Adrenal gland (tissue), 12 donors: ENCODE data around the gene STOM. TPM values are rescaled to one million over a fixed set of nuclear protein-coding genes. Genes with fewer than 3 reads are reported as not detected.
A peak's percentile ranks its signal among the peaks of the same experiment; 100 is the strongest.

Source experiments
- DNase-seq, 7 donors: peaks; one replicate each; pipeline ENCODE4 v3.0.0-alpha.2; 2019 to 2020
- H3K27ac ChIP-seq, 5 donors: fragments of 200-600 bp; sonication (generic) in 4 of 5; 1 replicate in 3 of 5; 2 replicates in 2 of 5; pipeline versions ENCODE4 v1.5.1 to v1.8.0; 2016 to 2020; ENCODE audit warnings: mild to moderate bottlenecking in 1 of 5
- H3K27me3 ChIP-seq: fragments of 200-600 bp; 2 replicates; pipeline ENCODE4 v1.8.0; 2021
- H3K36me3 ChIP-seq, 2 donors: fragments of 200-600 bp; replicated peaks in 1 of 2; 1 replicate in 1 of 2; 2 replicates in 1 of 2; pipeline versions ENCODE4 v1.5.1 to v1.8.0; 2018 to 2022
- H3K4me1 ChIP-seq, 2 donors: fragments of 200-600 bp; replicated peaks in 1 of 2; 1 replicate in 1 of 2; 2 replicates in 1 of 2; pipeline versions ENCODE4 v1.5.1 to v1.8.0; 2018 to 2021
- H3K4me3 ChIP-seq, 4 donors: fragments of 200-600 bp; sonication (generic) in 3 of 4; one replicate each; pipeline ENCODE4 v1.5.1; 2016 to 2018
- H3K9me3 ChIP-seq, 3 donors: fragments of 200-600 bp; sonication (generic) in 1 of 3; replicated peaks in 1 of 3; 1 replicate in 2 of 3; 2 replicates in 1 of 3; pipeline versions ENCODE4 v1.5.1 to v1.8.0; 2016 to 2021
- CTCF ChIP-seq, 6 experiments: fragments of 450-650 bp in 4 of 6; fragments of 200-600 bp in 2 of 6; sonication (generic) in 1 of 6; IDR thresholded peaks; 1 replicate in 5 of 6; 2 replicates in 1 of 6; pipeline versions ENCODE4 v1.5.1 to v1.8.0; 2016 to 2021; ENCODE audit warnings: antibody characterized with exemption in 6 of 6, mild to moderate bottlenecking in 2 of 6, moderate library complexity in 1 of 6
- POLR2A ChIP-seq, 2 donors: fragments of 450-650 bp; IDR thresholded peaks; one replicate each; pipeline ENCODE4 v1.6.1; 2017; ENCODE audit warnings: antibody characterized with exemption in 2 of 2, mild to moderate bottlenecking in 2 of 2, moderate library complexity in 1 of 2
- WGBS, 4 donors: extraction: QIAGEN DNeasy Blood & Tissue Kit in 2 of 4; methylation state at CpG; one replicate each; pipeline versions ENCODE4 v1.1.5 to v1.1.7; 2013 to 2017; 5-methylcytosine and 5-hydroxymethylcytosine counted together
- intact Hi-C, 2 donors: fragments of 100-400 bp; cut with DNase I; formaldehyde crosslinking; loops; one replicate each; pipeline versions ENCODE4 v1.14.1 to v1.15.0; 2022 to 2023
- polyA plus RNA-seq, 3 donors: library from polyadenylated mRNA; stranded (reverse); fragments of 200-250 nt in 2 of 3; fragments of 350-450 nt in 1 of 3; fragmentation: Illumina TruSeq in 1 of 3; extraction: RNeasy Lipid Tissue Mini Kit (QIAGEN cat#74804) in 1 of 3; gene quantifications; one replicate each; pipeline ENCODE4 v1.2.3, GENCODE V29; 2013 to 2014
- total RNA-seq, 9 donors: library from RNA; depleted of rRNA in 4 of 9; stranded (reverse); fragments of >200 nt in 4 of 9; fragments of 120-200 nt in 1 of 9; fragmentation: NEBNext Ultra II Directional in 1 of 9; extraction: Animal tissue kit (Norgen Biotek cat#: 25700) in 1 of 9; gene quantifications; one replicate each; pipeline versions ENCODE4 v1.1.0 to v1.2.4, GENCODE V29; 2013 to 2023
- donor health status: healthy with polysubstance abuse.
- donor health status: Bipolar disorder and iron deficiency.
- donor health status: DM: yes; HTN: yes; CAD: no.
- donor health status: DM: no; HTN: no; CAD: no.
- donor health status: DM: no; HTN: no; CAD: no.
- donor health status: DM: yes; HTN: yes; CAD: no.

The STOM gene
- total and polyA plus RNA-seq, 12 donors: 104 to 427 (median 211) TPM

GRCh38 chr9:121324316-121324715 is 45.7 kb downstream of the STOM start:
- Histone ChIP-seq H3K27me3 (no peaks in the 10 kb centered on the region), H3K4me1 (no peaks in the 10 kb centered on the region), H3K4me3 (no peak overlapping the region), H3K27ac (peak overlapping the region in 2 of 5 donors; percentile 65 to 89), H3K9me3 (no peaks in the 10 kb centered on the region), H3K36me3 (peaks cover 0 to 79% of the 10 kb centered on the region in 2 donors)
- intact Hi-C loops: loop anchor here in 1 of 2 donors (5.0 kb wide), 1 partner anchor 48 kb away; the partner anchor contains the start of gene STOM
- TF ChIP-seq POLR2A (IDR thresholded peaks at IDR 0.05) (no peak), CTCF (IDR thresholded peaks at IDR 0.05) (no peak)
- 84 to 92% (median 89%) methylated on average over 5 of the region's 5 CpGs for WGBS, 4 donors
- peak in 1 of 7 donors; percentile 11 for DNase-seq

- 88 to 94% (median 92%) methylated on average over 10 of the region's 10 CpGs for WGBS, 4 donors
- Histone ChIP-seq H3K9me3 (no peaks in the 10 kb centered on the region), H3K27ac (no peak overlapping the region), H3K4me3 (no peak overlapping the region), H3K27me3 (no peaks in the 10 kb centered on the region), H3K36me3 (peaks cover 0 to 79% of the 10 kb centered on the region in 2 donors), H3K4me1 (no peaks in the 10 kb centered on the region)
- DNase-seq: no peak
- TF ChIP-seq CTCF (IDR thresholded peaks at IDR 0.05): no peak
- no peak for TF ChIP-seq POLR2A (IDR thresholded peaks at IDR 0.05)
- intact Hi-C loops: loop anchor here in 1 of 2 donors (5.0 kb wide), 1 partner anchor 49 kb away; the partner anchor contains the start of gene STOM
Observed at GRCh38 chr9:121323449-121324151, 46.5 kb downstream of the STOM start.

GRCh38 chr9:121322737-121323448 is 47.2 kb downstream of the STOM start:
- Histone ChIP-seq H3K9me3 (no peaks in the 10 kb centered on the region), H3K27me3 (no peaks in the 10 kb centered on the region), H3K27ac (peak overlapping the region in 2 of 5 donors; percentile 27 to 55), H3K4me1 (peaks cover 0 to 3% of the 10 kb centered on the region in 2 donors), H3K4me3 (no peak overlapping the region), H3K36me3 (peaks cover 0 to 79% of the 10 kb centered on the region in 2 donors)
- 90 to 93% (median 92%) methylated on average over 8 to 10 of the region's 10 CpGs for WGBS, 4 donors
- intact Hi-C loops: loop anchor here in 1 of 2 donors (1.0 to 5.0 kb wide), 2 partner anchors 49 to 75 kb away; partner anchors contain the start of gene STOM
- no peak for DNase-seq
- TF ChIP-seq POLR2A (IDR thresholded peaks at IDR 0.05): no peak
- no peak for TF ChIP-seq CTCF (IDR thresholded peaks at IDR 0.05)

- Histone ChIP-seq H3K4me1 (peaks cover 0 to 7% of the 10 kb centered on the region in 2 donors), H3K9me3 (no peaks in the 10 kb centered on the region), H3K27ac (peak overlapping the region in 2 of 5 donors; percentile 27 to 55), H3K27me3 (no peaks in the 10 kb centered on the region), H3K36me3 (peaks cover 0 to 76% of the 10 kb centered on the region in 2 donors), H3K4me3 (no peak overlapping the region)
- intact Hi-C loops: loop anchor here in 1 of 2 donors (1.0 to 5.0 kb wide), 2 partner anchors 50 to 76 kb away; partner anchors contain the start of gene STOM
- no peak for DNase-seq
- WGBS, 4 donors: 53 to 68% (median 66%) methylated on average over 5 of the region's 5 CpGs
- TF ChIP-seq POLR2A (IDR thresholded peaks at IDR 0.05) (no peak), CTCF (IDR thresholded peaks at IDR 0.05) (no peak)
Observed at GRCh38 chr9:121322037-121322736, 47.9 kb downstream of the STOM start.
